ENCODE data around the gene OR8G1. TPM values are rescaled to one million over a fixed set of nuclear protein-coding genes. Genes with fewer than 3 reads are reported as not detected.

The OR8G1 gene
- total RNA-seq, 1 donor from 2014 or later = not detected

GRCh38 chr11:124297921-124298320 lies 57.0 kb downstream of the OR8G1 start:
- no peak for DNase-seq (ENCODE audit: low spot score in 2 of 2)
- Histone ChIP-seq H3K27ac (no peak overlapping the region), H3K4me1 (no peaks in the 10 kb centered on the region), H3K27me3 (no peaks in the 10 kb centered on the region), H3K4me3 (no peak overlapping the region), H3K9me3 (no peaks in the 10 kb centered on the region), H3K36me3 (no peaks in the 10 kb centered on the region)
- intact Hi-C loops (cut with DNase I) = no loop called here
- TF ChIP-seq CTCF (IDR thresholded peaks at IDR 0.05) = no peak

GRCh38 chr11:124301548-124301947 lies 60.7 kb downstream of the OR8G1 start:
- H3K27ac ChIP-seq = peak overlapping the region in 1 of 2 donors; percentile 45

GRCh38 chr11:124302347-124303125 lies 61.6 kb downstream of the OR8G1 start:
- Histone ChIP-seq H3K27ac (peak overlapping the region in 1 of 2 donors; percentile 45), H3K36me3 (no peaks in the 10 kb centered on the region), H3K9me3 (no peaks in the 10 kb centered on the region), H3K4me3 (no peak overlapping the region), H3K27me3 (no peaks in the 10 kb centered on the region), H3K4me1 (no peaks in the 10 kb centered on the region)
- intact Hi-C loops (cut with DNase I) = no loop called here
- no peak for TF ChIP-seq CTCF (IDR thresholded peaks at IDR 0.05)
- DNase-seq (ENCODE audit: low spot score in 2 of 2) = no peak

More at GRCh38 chr11:124301548-124301947, 60.7 kb downstream of the OR8G1 start:
- Histone ChIP-seq H3K4me3 (no peak overlapping the region), H3K4me1 (no peaks in the 10 kb centered on the region), H3K9me3 (no peaks in the 10 kb centered on the region), H3K36me3 (no peaks in the 10 kb centered on the region), H3K27me3 (no peaks in the 10 kb centered on the region)
- TF ChIP-seq CTCF (IDR thresholded peaks at IDR 0.05) = no peak
- DNase-seq (ENCODE audit: low spot score in 2 of 2) = no peak
- intact Hi-C loops (cut with DNase I) = no loop called here

Other genes with a start within 250 kb of the OR8G1 start
- gene OR10G6, start 245.9 kb upstream of the OR8G1 start, total RNA-seq = not detected
- not detected for gene OR10G4, start 228.1 kb upstream of the OR8G1 start, total RNA-seq
- not detected for gene OR10G9, start 218.1 kb upstream of the OR8G1 start, total RNA-seq
- not detected for gene OR10G8, start 214.3 kb upstream of the OR8G1 start, total RNA-seq
- not detected for gene OR10G7, start 199.8 kb upstream of the OR8G1 start, total RNA-seq
- 7.6 TPM for gene VWA5A, start 125.6 kb upstream of the OR8G1 start, total RNA-seq
- gene OR10D3, start 57.8 kb upstream of the OR8G1 start, total RNA-seq = not detected
- not detected for gene OR8G5, start 15.3 kb downstream of the OR8G1 start, total RNA-seq
- not detected for gene OR8D1, start 72.9 kb downstream of the OR8G1 start, total RNA-seq
- gene OR8D2, start 79.1 kb downstream of the OR8G1 start, total RNA-seq = not detected
- not detected for gene OR8B2, start 143.4 kb downstream of the OR8G1 start, total RNA-seq
- gene OR8B3, start 157.9 kb downstream of the OR8G1 start, total RNA-seq = not detected
- not detected for gene OR8B4, start 183.8 kb downstream of the OR8G1 start, total RNA-seq
- gene OR8B8, start 204.6 kb downstream of the OR8G1 start, total RNA-seq = not detected